GM19193 (cell line): Measurements from ENCODE around the gene TRPM2.

Experiments
- POLR2A ChIP-seq: IDR thresholded peaks from 4 replicates; pipeline ENCODE4 v1.6.1; 2011; ENCODE audit not compliant: insufficient read depth, insufficient read length; ENCODE audit errors: extremely low read depth

TRPM2 gene

GRCh38 chr21:44416193-44416592 lies 62.8 kb downstream of the TRPM2 start:
- no peak for TF ChIP-seq POLR2A

DNA sequence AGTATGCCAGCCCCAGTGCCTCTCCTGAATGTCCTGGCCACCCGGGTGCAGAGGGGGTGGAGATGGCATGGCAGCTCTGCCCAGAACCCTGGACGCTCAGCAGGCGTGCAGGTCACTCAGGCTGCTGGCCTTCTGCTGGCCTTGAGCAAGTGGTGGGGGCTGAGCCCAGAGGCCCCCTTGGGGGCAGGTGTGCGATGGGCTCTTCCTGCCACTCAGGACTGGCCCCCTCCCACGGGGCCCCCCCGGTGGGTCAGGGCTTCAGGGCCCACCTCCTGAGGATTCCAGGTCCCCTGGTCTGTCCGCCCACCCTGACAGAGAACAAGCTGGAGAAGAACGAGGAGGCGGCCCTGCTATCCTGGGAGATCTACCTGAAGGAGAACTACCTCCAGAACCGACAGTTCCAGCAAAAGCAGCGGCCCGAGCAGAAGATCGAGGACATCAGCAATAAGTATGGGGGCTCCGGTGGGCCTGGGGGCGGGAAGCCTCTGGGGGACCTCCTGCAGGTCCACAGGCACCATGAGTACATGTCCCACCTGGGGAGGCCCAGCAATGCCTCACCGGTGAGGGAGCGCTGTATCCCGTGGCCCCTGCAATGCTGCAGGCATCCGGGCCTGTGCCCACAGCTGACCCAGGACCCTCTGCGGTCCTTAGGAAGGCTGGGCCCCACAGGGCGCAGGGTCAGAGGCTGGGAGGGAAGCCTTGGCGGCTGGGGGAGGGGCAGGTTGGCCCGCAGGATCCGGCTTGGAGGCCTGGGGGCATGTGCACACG lies 64.9 kb downstream of the TRPM2 start:
- TF ChIP-seq POLR2A, result no peak

DNA sequence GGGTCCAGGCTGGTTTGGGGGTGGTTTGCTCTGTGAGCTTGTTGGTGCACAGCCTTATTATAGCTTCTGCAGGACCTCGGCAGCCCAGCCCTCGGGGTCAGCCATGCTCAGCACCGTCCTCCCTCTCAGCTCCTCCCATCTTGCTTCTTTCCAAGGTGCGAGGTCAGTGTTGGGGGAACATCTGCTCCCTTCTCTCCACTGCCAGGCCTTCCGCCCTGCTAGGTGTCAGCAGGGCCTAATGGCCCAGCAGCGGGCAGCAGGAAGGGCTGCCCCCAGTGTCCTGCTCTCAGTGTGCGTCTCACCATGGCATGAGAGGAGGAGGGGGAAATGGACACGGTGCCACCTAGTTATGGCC lies 65.4 kb downstream of the TRPM2 start:
- no peak for TF ChIP-seq POLR2A

DNA sequence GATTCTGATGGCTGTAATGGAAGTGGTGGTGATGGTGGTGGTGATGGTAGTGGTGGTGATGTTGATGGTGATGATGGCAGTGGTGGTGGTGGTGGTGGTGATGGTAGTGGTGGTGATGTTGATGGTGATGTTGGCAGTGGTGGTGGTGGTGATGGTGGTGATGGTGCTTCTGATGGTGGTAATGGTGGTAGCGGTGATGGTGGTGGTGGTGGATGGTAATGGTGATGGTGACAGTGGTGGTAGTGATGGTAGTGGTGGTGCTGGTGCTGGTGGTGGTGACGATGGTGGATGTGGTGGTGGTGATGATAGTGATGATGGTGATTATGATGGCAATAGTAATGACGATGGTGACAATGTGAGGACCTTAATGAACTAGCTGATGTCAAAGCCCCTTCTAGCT lies 66.3 kb downstream of the TRPM2 start:
- no peak for TF ChIP-seq POLR2A

DNA sequence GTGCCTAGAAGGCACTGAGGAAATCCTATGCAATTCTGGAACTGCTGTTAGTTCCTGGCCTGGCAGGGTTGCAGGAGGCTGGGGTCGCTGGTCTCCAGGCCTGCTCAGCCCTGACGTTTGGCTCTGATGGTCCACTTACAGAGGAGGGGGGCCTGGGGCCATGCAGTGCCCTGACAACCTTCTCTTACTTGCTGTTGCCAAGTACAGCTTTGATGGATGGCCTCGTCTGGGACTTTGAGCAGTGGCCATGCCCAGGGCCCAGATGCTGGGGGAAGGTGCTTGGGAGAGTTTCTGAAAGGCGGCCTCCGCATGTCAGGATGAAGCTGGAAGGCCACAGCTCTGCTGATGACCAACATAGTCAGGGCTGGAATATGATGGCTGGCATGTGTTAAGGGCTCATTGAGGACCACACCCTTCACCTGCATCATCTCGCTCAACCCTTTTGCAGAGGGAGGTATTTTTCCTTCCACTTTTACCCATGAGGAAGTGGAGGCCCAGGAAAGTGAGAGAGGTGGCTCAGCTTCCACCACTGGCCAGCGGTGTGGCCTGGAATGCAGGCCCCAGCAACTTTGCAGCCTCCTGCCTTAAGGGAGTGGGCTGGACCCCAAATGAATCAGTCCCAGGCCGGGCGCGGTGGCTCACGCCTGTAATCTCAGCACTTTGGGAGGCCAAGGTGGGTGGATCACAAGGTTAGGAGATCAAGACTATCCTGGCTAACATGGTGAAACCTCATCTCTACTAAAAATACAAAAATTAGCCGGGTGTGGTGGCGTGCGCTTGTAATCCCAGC lies 67.2 kb downstream of the TRPM2 start:
- no peak for TF ChIP-seq POLR2A

- TF ChIP-seq POLR2A, result no peak
Measured at GRCh38 chr21:44421901-44422840, 68.8 kb downstream of the TRPM2 start.

DNA sequence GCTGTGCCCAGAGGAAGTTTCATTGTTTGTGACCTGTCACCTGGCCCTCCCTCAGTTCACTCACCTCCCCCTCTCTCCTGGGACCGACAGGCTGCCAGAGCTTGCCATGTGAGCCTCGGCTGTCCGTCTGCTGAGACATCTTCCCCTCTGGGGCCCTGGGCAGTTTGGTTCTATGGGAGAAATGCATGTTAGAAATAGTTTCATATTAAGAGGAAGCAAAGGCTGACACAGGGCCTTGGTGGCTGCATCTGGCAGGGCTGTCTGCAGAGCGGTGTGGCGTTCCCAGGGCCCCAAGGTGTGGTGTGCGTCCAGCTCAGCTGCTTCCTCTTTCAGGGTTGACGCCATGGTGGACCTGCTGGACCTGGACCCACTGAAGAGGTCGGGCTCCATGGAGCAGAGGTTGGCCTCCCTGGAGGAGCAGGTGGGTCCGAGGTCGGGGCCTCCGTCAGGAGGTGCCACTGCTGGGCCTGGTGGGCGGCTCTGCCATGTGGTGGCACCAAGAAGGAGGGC lies 69.9 kb downstream of the TRPM2 start:
- TF ChIP-seq POLR2A, result no peak

DNA sequence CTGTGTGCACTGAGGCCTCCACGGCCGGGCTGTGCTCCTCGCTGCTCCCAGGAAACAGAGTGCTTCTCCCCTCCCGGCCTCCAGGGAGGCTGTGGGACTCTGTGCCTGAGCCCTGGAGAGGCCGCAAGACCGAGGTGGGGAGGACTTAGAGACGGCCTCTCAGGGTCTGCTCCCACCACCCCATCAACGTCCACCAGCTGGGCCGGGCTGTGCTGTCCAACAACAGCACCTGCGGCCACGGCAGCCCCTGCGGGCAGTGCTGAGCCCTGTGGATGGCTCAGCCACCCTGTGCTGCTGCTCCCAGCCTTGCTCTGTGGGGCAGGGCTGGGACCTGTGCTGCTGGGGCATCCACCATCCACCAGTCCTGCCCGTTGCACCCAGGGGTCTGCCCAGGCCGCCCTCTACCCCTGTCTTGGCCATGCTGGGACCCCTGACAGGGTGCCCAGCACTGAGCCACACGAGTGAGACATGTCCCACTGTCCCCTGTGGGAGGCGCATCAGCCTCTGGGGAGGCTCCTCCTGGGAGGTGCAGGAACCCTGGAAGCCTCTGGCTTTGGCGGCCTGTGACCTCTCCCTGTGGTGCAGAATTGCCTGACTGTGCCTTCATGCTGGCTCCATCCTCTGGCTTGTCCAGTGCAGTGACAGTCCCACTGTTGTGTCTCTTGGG lies 70.7 kb downstream of the TRPM2 start:
- TF ChIP-seq POLR2A, result no peak

- no peak for TF ChIP-seq POLR2A
Measured at GRCh38 chr21:44424608-44425306, 71.3 kb downstream of the TRPM2 start.

DNA sequence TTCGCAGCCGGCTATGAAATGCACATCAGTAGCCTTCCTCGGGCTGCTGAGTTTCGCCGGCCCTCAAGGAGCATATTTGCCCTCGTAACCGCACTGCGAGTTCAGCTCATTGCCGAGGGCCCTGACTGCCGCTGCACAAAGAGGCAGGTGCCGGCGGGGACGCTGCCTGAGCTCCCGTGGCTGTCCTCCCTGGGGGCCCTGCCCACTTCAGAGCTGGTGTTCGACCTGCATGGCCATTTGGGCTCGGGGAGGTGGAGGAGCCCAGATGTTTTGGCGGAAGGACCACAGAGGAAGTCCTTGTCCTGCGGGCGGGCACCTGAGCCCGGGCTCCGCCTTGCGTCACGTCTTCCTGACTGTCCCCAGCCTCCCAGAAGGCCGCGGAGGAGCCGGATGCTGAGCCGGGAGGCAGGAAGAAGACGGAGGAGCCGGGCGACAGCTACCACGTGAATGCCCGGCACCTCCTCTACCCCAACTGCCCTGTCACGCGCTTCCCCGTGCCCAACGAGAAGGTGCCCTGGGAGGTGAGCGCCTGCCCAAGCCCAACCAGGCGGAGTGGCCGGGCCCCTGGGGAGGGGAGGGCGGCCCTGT lies 72.0 kb downstream of the TRPM2 start:
- TF ChIP-seq POLR2A, result no peak

- TF ChIP-seq POLR2A, result no peak
Measured at GRCh38 chr21:44425895-44426662, 72.7 kb downstream of the TRPM2 start.

DNA sequence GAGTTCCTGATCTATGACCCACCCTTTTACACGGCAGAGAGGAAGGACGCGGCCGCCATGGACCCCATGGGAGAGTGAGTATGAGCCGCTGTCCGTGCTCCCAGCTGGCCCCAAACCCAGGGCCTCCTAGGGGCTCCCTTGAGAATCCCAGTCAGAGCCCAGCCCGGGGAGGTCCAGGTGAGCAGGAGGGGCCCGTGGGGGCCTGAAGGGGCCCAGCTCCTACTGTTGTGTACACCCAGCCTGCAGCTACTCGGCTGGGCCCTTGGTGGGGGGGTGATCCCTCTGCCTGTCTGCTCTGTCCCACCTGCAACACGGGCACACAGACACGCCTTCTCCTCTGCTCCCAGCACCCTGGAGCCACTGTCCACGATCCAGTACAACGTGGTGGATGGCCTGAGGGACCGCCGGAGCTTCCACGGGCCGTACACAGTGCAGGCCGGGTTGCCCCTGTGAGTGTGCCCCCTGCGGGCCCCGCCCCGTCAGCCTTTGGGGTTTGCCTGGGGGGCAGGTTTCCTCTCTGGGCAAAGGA lies 73.3 kb downstream of the TRPM2 start:
- TF ChIP-seq POLR2A, result no peak
